ENCODE data around the gene PPM1H. TPM values are rescaled to one million over a fixed set of nuclear protein-coding genes. Genes with fewer than 3 reads are reported as not detected.
"Not testable (repeated sequence)": the region's sequence is repeated elsewhere in the genome, so short reads cannot be mapped to it uniquely, and the experiment has no call there.

Gene PPM1H
- polyA plus RNA-seq, 1 donor: 29.5 TPM

GRCh38 chr12:62947364-62947763 lies 12.4 kb upstream of the PPM1H start:
- DNase-seq: no peak

GRCh38 chr12:62943779-62944395 lies 8.9 kb upstream of the PPM1H start:
- no peak for DNase-seq

- not testable (repeated sequence) for DNase-seq
These were observed 7.4 kb upstream of the PPM1H start for GRCh38 chr12:62942316-62942715.

GRCh38 chr12:62934239-62934798 lies 631 bp downstream of the PPM1H start:
- no peak for DNase-seq

GRCh38 chr12:62933602-62934238 lies 1.2 kb downstream of the PPM1H start:
- no peak for DNase-seq

- peak; percentile 45 for DNase-seq
These were observed 1.7 kb downstream of the PPM1H start for GRCh38 chr12:62933220-62933601.

- no peak for DNase-seq
These were observed 3.5 kb downstream of the PPM1H start for GRCh38 chr12:62931477-62931876.

- DNase-seq: no peak
These were observed 4.2 kb downstream of the PPM1H start for GRCh38 chr12:62930546-62931425.

GRCh38 chr12:62928632-62929031 lies 6.3 kb downstream of the PPM1H start:
- DNase-seq: no peak

- no peak for DNase-seq
These were observed 9.3 kb downstream of the PPM1H start for GRCh38 chr12:62925680-62926079.

- no peak for DNase-seq
These were observed 10.9 kb downstream of the PPM1H start for GRCh38 chr12:62924084-62924483.

GRCh38 chr12:62922539-62922938 lies 12.4 kb downstream of the PPM1H start:
- DNase-seq: no peak

- DNase-seq: no peak
These were observed 15.1 kb downstream of the PPM1H start for GRCh38 chr12:62919838-62920237.

GRCh38 chr12:62917926-62918325 lies 17.0 kb downstream of the PPM1H start:
- DNase-seq: no peak

- DNase-seq: no peak
These were observed 18.1 kb downstream of the PPM1H start for GRCh38 chr12:62916632-62917425.

- DNase-seq: no peak
These were observed 19.8 kb downstream of the PPM1H start for GRCh38 chr12:62915204-62915529.

GRCh38 chr12:62914443-62915203 lies 20.3 kb downstream of the PPM1H start:
- no peak for DNase-seq

GRCh38 chr12:62913380-62913779 lies 21.6 kb downstream of the PPM1H start:
- DNase-seq: no peak

- no peak for DNase-seq
These were observed 22.3 kb downstream of the PPM1H start for GRCh38 chr12:62912644-62913043.

- DNase-seq: no peak
These were observed 23.7 kb downstream of the PPM1H start for GRCh38 chr12:62911286-62911685.

GRCh38 chr12:62910549-62911169 lies 24.3 kb downstream of the PPM1H start:
- DNase-seq: no peak
